H9 (cell line): ENCODE measurements around the gene LRTM2. TPM values are rescaled to one million over a fixed set of nuclear protein-coding genes. Genes with fewer than 3 reads are reported as not detected.

Experiments used
- DNase-seq: peaks from one replicate; pipeline ENCODE4 v3.0.0-alpha.2; 2017
- H2AFZ ChIP-seq: one replicate; pipeline ENCODE4 v1.6.1; 2013; ENCODE audit warnings: mild to moderate bottlenecking, low read length, control low read depth, moderate library complexity
- H2AK5ac ChIP-seq: 2 replicates; pipeline ENCODE4 v1.6.1; 2013; ENCODE audit warnings: low read length, control low read depth, mixed read lengths; ENCODE audit not compliant: insufficient read length
- H2BK120ac ChIP-seq: one replicate; pipeline ENCODE4 v1.6.1; 2013; ENCODE audit warnings: low read depth, mild to moderate bottlenecking, low read length, control low read depth, inconsistent platforms; ENCODE audit not compliant: poor library complexity, severe bottlenecking
- H2BK12ac ChIP-seq: 2 replicates; pipeline ENCODE4 v1.6.1; 2013; ENCODE audit warnings: low read length, control low read depth, mixed read lengths, low read depth; ENCODE audit not compliant: insufficient read length
- H2BK15ac ChIP-seq: 2 replicates; pipeline ENCODE4 v1.6.1; 2013; ENCODE audit warnings: low read depth, low read length, control low read depth
- H2BK20ac ChIP-seq: one replicate; pipeline ENCODE4 v1.6.1; 2013; ENCODE audit warnings: low read depth, mild to moderate bottlenecking, low read length, control low read depth, inconsistent platforms; ENCODE audit not compliant: poor library complexity, severe bottlenecking
- H2BK5ac ChIP-seq: 2 replicates; pipeline ENCODE4 v1.6.1; 2013; ENCODE audit warnings: low read length, control low read depth, mixed read lengths; ENCODE audit not compliant: insufficient read length
- H3K14ac ChIP-seq: 2 replicates; pipeline ENCODE4 v1.6.1; 2013; ENCODE audit warnings: low read length, control low read depth; ENCODE audit not compliant: insufficient read depth
- H3K18ac ChIP-seq: 2 replicates; pipeline ENCODE4 v1.6.1; 2013; ENCODE audit warnings: low read depth, mild to moderate bottlenecking, mixed read lengths, low read length, control low read depth; ENCODE audit not compliant: insufficient read length
- H3K23ac ChIP-seq: 2 replicates; pipeline ENCODE4 v1.6.1; 2013; ENCODE audit warnings: low read length, control low read depth, mixed read lengths, low read depth; ENCODE audit not compliant: insufficient read length
- H3K23me2 ChIP-seq: 2 replicates; pipeline ENCODE4 v1.6.1; 2013; ENCODE audit warnings: low read depth, mild to moderate bottlenecking, mixed read lengths, low read length, control low read depth; ENCODE audit not compliant: insufficient read length, poor library complexity, severe bottlenecking
- H3K27ac ChIP-seq: 2 replicates; pipeline ENCODE4 v1.5.1; 2013; ENCODE audit warnings: low read length, control low read depth, mixed read lengths, low read depth; ENCODE audit not compliant: insufficient read length
- H3K27me3 ChIP-seq: 2 replicates; pipeline ENCODE4 v1.6.1; 2013; ENCODE audit warnings: low read length, control low read depth, inconsistent platforms; ENCODE audit not compliant: insufficient read depth
- H3K4ac ChIP-seq: 2 replicates; pipeline ENCODE4 v1.6.1; 2013; ENCODE audit warnings: low read depth, mild to moderate bottlenecking, control low read depth, inconsistent platforms, low read length, moderate library complexity
- H3K4me1 ChIP-seq: 2 replicates; pipeline ENCODE4 v1.6.1; 2013; ENCODE audit warnings: low read length, control low read depth, inconsistent platforms; ENCODE audit not compliant: insufficient read depth
- H3K4me2 ChIP-seq: 2 replicates; pipeline ENCODE4 v1.6.1; 2013; ENCODE audit warnings: low read length, control low read depth, mixed read lengths; ENCODE audit not compliant: insufficient read length, insufficient read depth
- H3K56ac ChIP-seq: 2 replicates; pipeline ENCODE4 v1.6.1; 2013; ENCODE audit warnings: low read depth, mild to moderate bottlenecking, mixed read lengths, low read length, control low read depth; ENCODE audit not compliant: insufficient read length
- H3K79me1 ChIP-seq: 2 replicates; pipeline ENCODE4 v1.6.1; 2013; ENCODE audit warnings: low read depth, mild to moderate bottlenecking, moderate library complexity, low read length, control low read depth, inconsistent platforms; ENCODE audit not compliant: insufficient read depth, poor library complexity, severe bottlenecking
- H3K79me2 ChIP-seq: 2 replicates; pipeline ENCODE4 v1.6.1; 2013; ENCODE audit warnings: low read length, control low read depth, inconsistent platforms; ENCODE audit not compliant: insufficient read depth
- H3K9ac ChIP-seq: 2 replicates; pipeline ENCODE4 v1.6.1; 2013; ENCODE audit warnings: low read length, control low read depth, mixed read lengths; ENCODE audit not compliant: insufficient read length; ENCODE audit errors: extremely low read depth
- H3K9me3 ChIP-seq: one replicate; pipeline ENCODE4 v1.6.1; 2013; ENCODE audit warnings: low read depth, low read length, inconsistent platforms; ENCODE audit not compliant: control insufficient read depth
- H3T11ph ChIP-seq: one replicate; pipeline ENCODE4 v1.6.1; 2013; ENCODE audit warnings: mild to moderate bottlenecking, low read length, control low read depth, inconsistent platforms
- H4K20me1 ChIP-seq: one replicate; pipeline ENCODE4 v1.6.1; 2013; ENCODE audit not compliant: control insufficient read depth, insufficient read length, insufficient read depth
- H4K5ac ChIP-seq: 2 replicates; pipeline ENCODE4 v1.6.1; 2013; ENCODE audit warnings: low read depth, mild to moderate bottlenecking, mixed read lengths, low read length, control low read depth; ENCODE audit not compliant: insufficient read length
- H4K8ac ChIP-seq: replicated peaks from 2 replicates; pipeline ENCODE4 v1.6.1; 2013; ENCODE audit warnings: low read length, control low read depth, mixed read lengths, low read depth; ENCODE audit not compliant: insufficient read length
- H4K91ac ChIP-seq: 2 replicates; pipeline ENCODE4 v1.6.1; 2013; ENCODE audit warnings: low read depth, mild to moderate bottlenecking, moderate library complexity, mixed read lengths, low read length, control low read depth; ENCODE audit not compliant: insufficient read length
- H3K27ac Mint-ChIP-seq, 3 experiments: 2 replicates in 2 of 3; 3 replicates in 1 of 3; pipeline ENCODE4 v1.8.0; 2020 to 2021; ENCODE audit warnings: mixed read lengths in 3 of 3, mild to moderate bottlenecking in 1 of 3, moderate library complexity in 1 of 3
- H3K27me3 Mint-ChIP-seq: 2 replicates; pipeline ENCODE4 v1.8.0; 2021; ENCODE audit warnings: low read depth, mild to moderate bottlenecking, moderate library complexity, mixed read lengths
- H3K36me3 Mint-ChIP-seq, 3 experiments: 2 replicates in 2 of 3; 3 replicates in 1 of 3; pipeline ENCODE4 v1.8.0; 2020 to 2021; ENCODE audit warnings: low read depth in 3 of 3, mixed read lengths in 3 of 3; ENCODE audit not compliant: insufficient read depth in 1 of 3
- H3K4me1 Mint-ChIP-seq, 2 experiments: 2 replicates each; pipeline ENCODE4 v1.8.0; 2020; ENCODE audit warnings: mixed read lengths in 2 of 2
- H3K4me3 Mint-ChIP-seq, 2 experiments: 2 replicates in 1 of 2; 3 replicates in 1 of 2; pipeline ENCODE4 v1.8.0; 2020 to 2021; ENCODE audit warnings: mild to moderate bottlenecking in 2 of 2, mixed read lengths in 2 of 2, moderate library complexity in 1 of 2
- H3K9me3 Mint-ChIP-seq, 2 experiments: 2 replicates in 1 of 2; 3 replicates in 1 of 2; pipeline ENCODE4 v1.8.0; 2020; ENCODE audit warnings: mild to moderate bottlenecking in 2 of 2, mixed read lengths in 2 of 2, moderate library complexity in 1 of 2
- WGBS: extraction: QIAGEN DNeasy Blood & Tissue Kit; methylation state at CpG from one replicate; pipeline ENCODE4 v1.1.7; 2013; ENCODE audit warnings: missing lambda C conversion rate, low lambda C conversion rate, mixed read lengths; ENCODE audit not compliant: insufficient read length; ENCODE audit errors: extremely low coverage; 5-methylcytosine and 5-hydroxymethylcytosine counted together
- total RNA-seq: library from RNA; stranded (reverse); gene quantifications from 2 replicates; pipeline ENCODE4 v1.2.1, GENCODE V29; 2021
- TF ChIP-seq, protein P1 (sequence below): fragments of 200-600 bp; sonication (generic); conservative IDR thresholded peaks from 3 replicates; pipeline ENCODE4 v1.8.0; 2021; ENCODE audit warnings: antibody characterized with exemption, mild to moderate bottlenecking

The LRTM2 gene
- total RNA-seq, 1 experiment from 2014 or later = not detected

DNA sequence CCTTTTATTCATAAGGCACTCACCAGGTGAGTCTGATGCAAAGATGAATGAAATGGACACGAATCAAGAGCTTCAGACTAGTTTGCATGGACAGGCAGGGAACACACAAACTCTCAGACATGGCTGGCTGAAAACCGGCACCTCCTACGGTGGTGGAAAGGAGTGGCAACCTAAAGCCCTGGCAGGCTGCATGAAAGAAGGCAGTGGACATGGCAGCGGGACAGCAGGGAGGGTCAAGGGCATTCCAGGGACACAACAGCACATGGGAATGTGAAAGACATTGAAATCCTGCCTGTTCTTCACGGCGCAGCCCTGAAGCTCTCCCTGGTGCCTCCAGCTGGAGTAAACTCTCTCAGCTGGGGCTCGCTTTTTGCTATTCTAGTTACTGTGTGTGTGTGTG lies 16.6 kb upstream of the LRTM2 start:
- Histone ChIP-seq H4K20me1 (no peaks in the 10 kb centered on the region), H3K18ac (no peak overlapping the region), H3K56ac (no peak overlapping the region), H3K79me2 (no peaks in the 10 kb centered on the region), H3T11ph (no peak overlapping the region), H3K27me3 (0 out of 2 replicates have a peak, but pooled peaks cover 2% of the 10 kb centered on the region), H3K4me2 (no peak overlapping the region), H3K27ac (no peak overlapping the region), H3K4ac (no peak overlapping the region), H3K79me1 (no peaks in the 10 kb centered on the region), H3K4me1 (no peaks in the 10 kb centered on the region), H3K23me2 (no peaks in the 10 kb centered on the region), H4K8ac (no peak overlapping the region), H4K5ac (no peak overlapping the region), H3K14ac (no peak overlapping the region), H2AK5ac (no peak overlapping the region), H3K9me3 (no peaks in the 10 kb centered on the region), H2BK120ac (no peak overlapping the region), H2BK20ac (no peak overlapping the region), H2BK12ac (no peak overlapping the region), H3K23ac (no peak overlapping the region), H2AFZ (no peak overlapping the region), H2BK15ac (no peak overlapping the region), H2BK5ac (no peak overlapping the region), H4K91ac (no peak overlapping the region), H3K9ac (no peak overlapping the region)
- TF ChIP-seq, protein P1, sequence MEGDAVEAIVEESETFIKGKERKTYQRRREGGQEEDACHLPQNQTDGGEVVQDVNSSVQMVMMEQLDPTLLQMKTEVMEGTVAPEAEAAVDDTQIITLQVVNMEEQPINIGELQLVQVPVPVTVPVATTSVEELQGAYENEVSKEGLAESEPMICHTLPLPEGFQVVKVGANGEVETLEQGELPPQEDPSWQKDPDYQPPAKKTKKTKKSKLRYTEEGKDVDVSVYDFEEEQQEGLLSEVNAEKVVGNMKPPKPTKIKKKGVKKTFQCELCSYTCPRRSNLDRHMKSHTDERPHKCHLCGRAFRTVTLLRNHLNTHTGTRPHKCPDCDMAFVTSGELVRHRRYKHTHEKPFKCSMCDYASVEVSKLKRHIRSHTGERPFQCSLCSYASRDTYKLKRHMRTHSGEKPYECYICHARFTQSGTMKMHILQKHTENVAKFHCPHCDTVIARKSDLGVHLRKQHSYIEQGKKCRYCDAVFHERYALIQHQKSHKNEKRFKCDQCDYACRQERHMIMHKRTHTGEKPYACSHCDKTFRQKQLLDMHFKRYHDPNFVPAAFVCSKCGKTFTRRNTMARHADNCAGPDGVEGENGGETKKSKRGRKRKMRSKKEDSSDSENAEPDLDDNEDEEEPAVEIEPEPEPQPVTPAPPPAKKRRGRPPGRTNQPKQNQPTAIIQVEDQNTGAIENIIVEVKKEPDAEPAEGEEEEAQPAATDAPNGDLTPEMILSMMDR = no peak
- WGBS = no CpG with 5 or more reads among the region's 7 CpGs
- no peak for DNase-seq
- H3K9me3 Mint-ChIP-seq = no peaks in the 10 kb centered on the region; a peak in 1 of 5 replicates
- H3K4me1 Mint-ChIP-seq = peaks cover 0 to 6% of the 10 kb centered on the region in 2 experiments; a peak in 2 of 4 replicates
- H3K27me3 Mint-ChIP-seq = peaks cover under 1% of the 10 kb centered on the region
- no peak overlapping the region; a peak in 1 of 5 replicates for H3K4me3 Mint-ChIP-seq
- H3K36me3 Mint-ChIP-seq = no peaks in the 10 kb centered on the region
- H3K27ac Mint-ChIP-seq = no peak overlapping the region
